A549 (cell line): ENCODE measurements around the gene HES6. TPM values are rescaled to one million over a fixed set of nuclear protein-coding genes. Genes with fewer than 3 reads are reported as not detected.

Experiments used
- ATAC-seq, 2 experiments: fragments of 200-7000 bp in 1 of 2; fragments of >200 bp in 1 of 2; cut with Nextera tagmentation in 1 of 2; cut with Tn5 transposase in 1 of 2; 3 replicates each; pipeline versions ENCODE4 v1.8.0 to v1.9.1; 2018 to 2020; ENCODE audit warnings: mild to moderate bottlenecking in 1 of 2, moderate library complexity in 1 of 2
- CTCF ChIA-PET: fragments of 300-600 bp; sonication (Branson Sonifier 250); formaldehyde crosslinking; extraction: SDS; loops from one replicate; lab custom pipeline; 2021; ENCODE audit warnings: antibody characterized with exemption, inconsistent platforms; lab: Yijun Ruan, JAX
- POLR2A ChIA-PET: fragments of 350-600 bp; formaldehyde crosslinking; extraction: SDS; loops from one replicate; lab custom pipeline; 2021; ENCODE audit warnings: antibody characterized with exemption, inconsistent platforms; lab: Yijun Ruan, JAX
- DNase-seq, 2 experiments: peaks; one replicate each; pipeline versions ENCODE4 v3.0.0 to v3.0.0-alpha.2; 2011 to 2016; ENCODE audit warnings: low read depth in 1 of 2, low spot score in 1 of 2
- FAIRE-seq: peaks from 2 replicates; lab custom pipeline; 2011; peaks lifted over from hg19 to GRCh38; lab: Jason Lieb, UNC
- H3K27ac ChIP-seq, 2 experiments: fragments of >200 bp; sonication (Bioruptor Twin); formaldehyde crosslinking; 3 replicates each; pipeline ENCODE4 v1.5.1; 2016 to 2017
- H3K4me1 ChIP-seq: fragments of >200 bp; sonication (Bioruptor Twin); formaldehyde crosslinking; 3 replicates; pipeline ENCODE4 v1.6.1; 2016
- H3K4me2 ChIP-seq: fragments of >200 bp; sonication (Bioruptor Twin); formaldehyde crosslinking; 3 replicates; pipeline ENCODE4 v1.6.1; 2016
- H3K4me3 ChIP-seq: fragments of >200 bp; sonication (Bioruptor Twin); formaldehyde crosslinking; 3 replicates; pipeline ENCODE4 v1.5.1; 2016
- H3K9me3 ChIP-seq: fragments of >200 bp; sonication (Bioruptor Twin); formaldehyde crosslinking; 3 replicates; pipeline ENCODE4 v1.6.1; 2016
- ATOH8 ChIP-seq: fragments of 250-450 bp; sonication (Bioruptor Pico); IDR thresholded peaks from 2 replicates; pipeline ENCODE4 v1.5.0; 2020; ENCODE audit warnings: low read depth, mild to moderate bottlenecking, moderate library complexity
- E2F6 ChIP-seq: IDR thresholded peaks from 2 replicates; pipeline ENCODE4 v1.6.1; 2012; ENCODE audit warnings: low read depth, borderline replicate concordance
- EHF ChIP-seq: fragments of 250-450 bp; sonication (Bioruptor Pico); IDR thresholded peaks from 2 replicates; pipeline ENCODE4 v1.5.0; 2020; ENCODE audit warnings: mild to moderate bottlenecking
- ELK1 ChIP-seq: fragments of 150-350 bp; IDR thresholded peaks from 2 replicates; pipeline ENCODE4 v1.6.1; 2014; ENCODE audit warnings: low read depth, mild to moderate bottlenecking, low read length
- GATA3 ChIP-seq: IDR thresholded peaks from 2 replicates; pipeline ENCODE4 v1.6.1; 2012; ENCODE audit warnings: borderline replicate concordance
- HMGXB4 ChIP-seq: fragments of 250-450 bp; sonication (Bioruptor Pico); IDR thresholded peaks from 2 replicates; pipeline ENCODE4 v1.5.0; 2021; ENCODE audit warnings: mild to moderate bottlenecking, moderate library complexity, borderline replicate concordance
- HOXA7 ChIP-seq: fragments of 250-450 bp; sonication (Bioruptor Pico); IDR thresholded peaks from 2 replicates; pipeline ENCODE4 v1.5.0; 2020; ENCODE audit warnings: mild to moderate bottlenecking, moderate library complexity
- HOXB13 ChIP-seq: fragments of 250-450 bp; sonication (Bioruptor Pico); IDR thresholded peaks from 2 replicates; pipeline ENCODE4 v1.5.0; 2020; ENCODE audit warnings: low read depth, mild to moderate bottlenecking, moderate library complexity
- JUN ChIP-seq, 2 experiments: fragments of >200 bp; sonication (Bioruptor Twin); formaldehyde crosslinking; IDR thresholded peaks; 2 replicates in 1 of 2; 3 replicates in 1 of 2; pipeline ENCODE4 v1.6.1; 2016 to 2017
- JUNB ChIP-seq: fragments of >200 bp; sonication (Bioruptor Twin); formaldehyde crosslinking; IDR thresholded peaks from 2 replicates; pipeline ENCODE4 v1.6.1; 2016
- MAZ ChIP-seq: fragments of 150-350 bp; IDR thresholded peaks from 2 replicates; pipeline ENCODE4 v1.6.1; 2014; ENCODE audit warnings: antibody characterized with exemption, low read depth, low read length, borderline replicate concordance
- MYC ChIP-seq: IDR thresholded peaks from 2 replicates; pipeline ENCODE4 v1.6.1; 2012; ENCODE audit warnings: mild to moderate bottlenecking, inconsistent platforms, low read length, improper control_type of control experiment, borderline replicate concordance
- NFE2L2 ChIP-seq: fragments of 150-350 bp; conservative IDR thresholded peaks from 2 replicates; pipeline ENCODE4 v1.6.1; 2014; ENCODE audit warnings: low read length
- NR3C1 ChIP-seq: fragments of >200 bp; sonication (Bioruptor Twin); formaldehyde crosslinking; IDR thresholded peaks from 3 replicates; pipeline ENCODE4 v1.6.1; 2017
- PHF8 ChIP-seq: fragments of 200-600 bp; sonication (generic); IDR thresholded peaks from 2 replicates; pipeline ENCODE4 v1.6.1; 2016; ENCODE audit warnings: low read depth, mild to moderate bottlenecking, antibody characterized with exemption, moderate library complexity, borderline replicate concordance
- RARB ChIP-seq: fragments of 250-450 bp; sonication (Bioruptor Pico); IDR thresholded peaks from 2 replicates; pipeline ENCODE4 v1.8.0; 2021; ENCODE audit warnings: mild to moderate bottlenecking, moderate library complexity
- RCOR1 ChIP-seq: fragments of 150-350 bp; IDR thresholded peaks from 2 replicates; pipeline ENCODE4 v1.6.1; 2014; ENCODE audit warnings: antibody characterized with exemption, low read length, low read depth
- REST ChIP-seq: fragments of 200-600 bp; sonication (generic); IDR thresholded peaks from 2 replicates; pipeline ENCODE4 v1.6.1; 2016; ENCODE audit warnings: antibody characterized with exemption, mild to moderate bottlenecking, moderate library complexity
- SMC3 ChIP-seq: fragments of >200 bp; sonication (Bioruptor Twin); formaldehyde crosslinking; IDR thresholded peaks from 3 replicates; pipeline ENCODE4 v1.6.1; 2018; ENCODE audit warnings: inconsistent platforms
- SREBF2 ChIP-seq: fragments of 450-650 bp; IDR thresholded peaks from 2 replicates; pipeline ENCODE4 v1.6.1; 2014; ENCODE audit warnings: mild to moderate bottlenecking, moderate library complexity
- USF2 ChIP-seq: fragments of 450-650 bp; IDR thresholded peaks from 2 replicates; pipeline ENCODE4 v1.6.1; 2014; ENCODE audit warnings: antibody characterized with exemption
- WGBS: methylation state at CpG from one replicate; pipeline ENCODE4 v1.1.6; 2017; ENCODE audit errors: missing lambda C conversion rate; 5-methylcytosine and 5-hydroxymethylcytosine counted together
- polyA plus RNA-seq, 4 experiments: library from polyadenylated mRNA; depleted of rRNA in 3 of 4; stranded (reverse); fragments of >200 nt; fragmentation: RNase III in 1 of 4; extraction: RNeasy Plus Mini Kit Qiagen cat#74134 plus additional on column Dnase treatment in 1 of 4; gene quantifications; 2 replicates in 3 of 4; 3 replicates in 1 of 4; pipeline ENCODE4 v1.2.3, GENCODE V29; 2011 to 2017

Gene HES6
- polyA plus RNA-seq, 2 of the 4 experiments (the other 2 are of a cell fraction): 5.4 to 7.5 TPM

GRCh38 chr2:238225911-238226697, 13.7 kb downstream of the HES6 start:
- FAIRE-seq: no peak
- no peak for DNase-seq
- ChIA-PET POLR2A (no interaction called here), CTCF (no interaction called here)
- Histone ChIP-seq H3K4me3 (no peak overlapping the region), H3K4me1 (no peaks in the 10 kb centered on the region), H3K4me2 (no peak overlapping the region), H3K27ac (no peak overlapping the region), H3K9me3 (no peaks in the 10 kb centered on the region)
- TF ChIP-seq HOXB13 (no peak), NFE2L2 (no peak), NR3C1 (no peak)
- ATAC-seq: no peak
- 74% methylated on average over 32 of the region's 38 CpGs for WGBS

GRCh38 chr2:238225121-238225520, 14.7 kb downstream of the HES6 start:
- no peak for DNase-seq
- POLR2A ChIA-PET: no interaction called here
- no peaks in the 10 kb centered on the region for H3K4me1 ChIP-seq
- CTCF ChIA-PET: no interaction called here
- no peak overlapping the region for H3K27ac ChIP-seq
- H3K9me3 ChIP-seq: no peaks in the 10 kb centered on the region
- ATAC-seq: peak; percentile 24 to 45; a peak in 3 of 6 replicates
- no peak overlapping the region for H3K4me2 ChIP-seq
- FAIRE-seq: no peak
- no peak for TF ChIP-seq EHF
- no peak for TF ChIP-seq MAZ
- no peak for TF ChIP-seq REST
- no peak for TF ChIP-seq HOXB13
- no peak for TF ChIP-seq RARB
- no peak for TF ChIP-seq JUN (IDR thresholded peaks at IDR 0.05)
- TF ChIP-seq PHF8: no peak
- TF ChIP-seq HMGXB4: no peak
- TF ChIP-seq SMC3: no peak
- no peak for TF ChIP-seq ELK1
- TF ChIP-seq NR3C1: no peak
- TF ChIP-seq E2F6: no peak
- TF ChIP-seq, all 56 proteins: peak for 0
- no peak overlapping the region for H3K4me3 ChIP-seq
- 85% methylated on average over 13 of the region's 13 CpGs for WGBS

- FAIRE-seq: no peak
- no peaks in the 10 kb centered on the region for H3K4me1 ChIP-seq
- no peak overlapping the region for H3K4me2 ChIP-seq
- no peak for ATAC-seq
- WGBS: 89% methylated on average over 28 of the region's 29 CpGs
- DNase-seq: no peak
- no peak overlapping the region for H3K27ac ChIP-seq
- H3K9me3 ChIP-seq: no peaks in the 10 kb centered on the region
- ChIA-PET POLR2A (no interaction called here), CTCF (no interaction called here)
- TF ChIP-seq SREBF2 (no peak), ATOH8 (CRISPR knock-in tag) (no peak), HOXA7 (CRISPR knock-in tag) (no peak), MYC (no peak), JUNB (no peak), RCOR1 (no peak), GATA3 (no peak), USF2 (no peak), HOXB13 (no peak), MAZ (no peak)
- no peak overlapping the region for H3K4me3 ChIP-seq
Observed at GRCh38 chr2:238224356-238225035, 15.3 kb downstream of the HES6 start.
